ENCODE measurements around the gene NCKAP5.
"Not testable (repeated sequence)": the region's sequence is repeated elsewhere in the genome, so short reads cannot be mapped to it uniquely, and the experiment has no call there.

DNA sequence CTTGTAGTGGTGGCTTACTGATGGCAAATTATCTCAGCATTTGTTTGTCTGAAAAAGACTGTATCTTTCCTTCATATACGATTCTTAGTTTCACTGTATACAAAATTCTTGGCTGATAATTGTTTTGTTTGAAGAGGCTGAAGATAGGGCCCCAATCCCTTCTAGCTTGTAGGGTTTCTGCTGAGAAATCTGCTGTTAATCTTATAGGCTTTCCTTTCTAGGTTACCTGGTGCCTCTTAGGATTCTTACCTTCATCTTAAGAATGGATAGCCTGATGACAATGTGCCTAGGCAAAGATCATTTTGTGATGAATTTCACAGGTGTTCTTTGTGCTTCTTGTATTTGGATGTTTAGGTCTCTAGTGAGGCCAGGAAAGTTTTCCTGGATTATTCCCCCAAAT is 758.3 kb downstream of the NCKAP5 start:
- TF ChIP-seq, protein P1, sequence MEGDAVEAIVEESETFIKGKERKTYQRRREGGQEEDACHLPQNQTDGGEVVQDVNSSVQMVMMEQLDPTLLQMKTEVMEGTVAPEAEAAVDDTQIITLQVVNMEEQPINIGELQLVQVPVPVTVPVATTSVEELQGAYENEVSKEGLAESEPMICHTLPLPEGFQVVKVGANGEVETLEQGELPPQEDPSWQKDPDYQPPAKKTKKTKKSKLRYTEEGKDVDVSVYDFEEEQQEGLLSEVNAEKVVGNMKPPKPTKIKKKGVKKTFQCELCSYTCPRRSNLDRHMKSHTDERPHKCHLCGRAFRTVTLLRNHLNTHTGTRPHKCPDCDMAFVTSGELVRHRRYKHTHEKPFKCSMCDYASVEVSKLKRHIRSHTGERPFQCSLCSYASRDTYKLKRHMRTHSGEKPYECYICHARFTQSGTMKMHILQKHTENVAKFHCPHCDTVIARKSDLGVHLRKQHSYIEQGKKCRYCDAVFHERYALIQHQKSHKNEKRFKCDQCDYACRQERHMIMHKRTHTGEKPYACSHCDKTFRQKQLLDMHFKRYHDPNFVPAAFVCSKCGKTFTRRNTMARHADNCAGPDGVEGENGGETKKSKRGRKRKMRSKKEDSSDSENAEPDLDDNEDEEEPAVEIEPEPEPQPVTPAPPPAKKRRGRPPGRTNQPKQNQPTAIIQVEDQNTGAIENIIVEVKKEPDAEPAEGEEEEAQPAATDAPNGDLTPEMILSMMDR (IDR thresholded peaks at IDR 0.05 in 4 of 5, conservative IDR thresholded peaks at IDR 0.05 in 1 of 5): not testable (repeated sequence)
- TF ChIP-seq POLR2A (IDR thresholded peaks at IDR 0.05): not testable (repeated sequence)
